ENCODE measurements around the gene TTC28. TPM values are rescaled to one million over a fixed set of nuclear protein-coding genes. Genes with fewer than 3 reads are reported as not detected.
"Not testable (repeated sequence)": the region's sequence is repeated elsewhere in the genome, so short reads cannot be mapped to it uniquely, and the experiment has no call there.

The TTC28 gene
- total RNA-seq, 1 donor from 2014 or later = 5.5 TPM

DNA sequence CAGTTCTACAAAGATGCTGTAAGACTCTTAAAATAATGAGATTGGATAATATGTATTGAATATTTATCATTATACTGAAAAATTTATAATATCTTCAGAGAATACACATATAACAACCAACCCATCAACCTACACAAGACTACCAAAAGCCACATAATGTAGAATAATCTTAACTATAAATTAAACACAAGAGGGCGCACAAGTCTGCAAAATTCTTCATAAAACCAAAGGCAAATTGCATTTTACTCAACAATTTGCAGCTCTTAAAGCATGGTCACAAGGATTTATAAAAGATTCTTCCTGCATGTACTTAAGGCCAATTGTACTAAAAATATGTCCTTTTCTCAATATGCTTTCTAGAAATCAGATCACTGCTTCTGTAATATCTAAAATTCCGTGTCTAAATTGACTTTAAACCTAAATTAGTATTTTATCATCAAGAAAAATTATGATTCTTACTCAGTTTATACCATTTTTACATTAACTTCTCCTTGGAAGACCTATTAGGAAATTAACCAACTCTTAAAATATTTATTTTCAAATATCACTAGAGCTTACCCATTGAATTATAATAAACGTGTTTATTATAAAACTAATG is 79.0 kb downstream of the TTC28 start:
- ATAC-seq = no peak

DNA sequence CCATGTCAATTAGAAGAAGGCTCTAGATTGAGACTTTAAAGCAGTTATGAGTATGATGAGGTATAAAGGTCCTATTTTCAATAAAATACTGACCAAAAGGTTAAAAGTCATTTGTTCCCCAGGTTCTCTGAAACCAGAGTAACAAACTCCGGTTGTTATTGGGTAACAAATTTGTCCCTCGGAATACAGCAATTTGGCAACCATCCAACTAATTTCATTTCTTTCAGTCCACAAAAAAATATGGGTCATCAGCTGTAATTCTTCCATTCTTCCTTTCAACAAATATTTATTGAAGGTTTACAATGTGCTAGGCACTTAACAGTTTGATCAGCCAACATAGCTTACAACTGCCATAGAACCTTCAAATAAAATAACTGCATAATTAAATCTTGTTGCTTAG is 79.9 kb downstream of the TTC28 start:
- no peak for ATAC-seq

DNA sequence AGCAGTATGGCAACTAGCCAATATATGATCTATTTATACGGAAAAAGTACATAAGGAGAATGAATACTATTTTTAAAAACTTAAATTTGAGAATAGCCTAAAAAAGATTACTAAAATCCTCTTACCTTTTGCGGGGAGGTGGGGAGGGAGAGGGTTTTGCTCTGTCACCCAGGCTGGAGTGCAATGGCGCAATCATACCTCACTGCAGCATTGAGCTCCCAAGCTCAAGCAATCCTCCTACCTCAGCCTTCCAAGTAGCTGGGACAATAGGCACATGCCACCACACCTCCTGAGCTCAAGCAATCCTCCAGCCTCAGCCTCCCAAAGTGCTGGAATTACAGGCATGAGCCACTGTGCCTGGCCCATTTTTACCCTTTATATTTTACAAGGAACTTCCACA is 82.0 kb downstream of the TTC28 start:
- no peak for ATAC-seq

DNA sequence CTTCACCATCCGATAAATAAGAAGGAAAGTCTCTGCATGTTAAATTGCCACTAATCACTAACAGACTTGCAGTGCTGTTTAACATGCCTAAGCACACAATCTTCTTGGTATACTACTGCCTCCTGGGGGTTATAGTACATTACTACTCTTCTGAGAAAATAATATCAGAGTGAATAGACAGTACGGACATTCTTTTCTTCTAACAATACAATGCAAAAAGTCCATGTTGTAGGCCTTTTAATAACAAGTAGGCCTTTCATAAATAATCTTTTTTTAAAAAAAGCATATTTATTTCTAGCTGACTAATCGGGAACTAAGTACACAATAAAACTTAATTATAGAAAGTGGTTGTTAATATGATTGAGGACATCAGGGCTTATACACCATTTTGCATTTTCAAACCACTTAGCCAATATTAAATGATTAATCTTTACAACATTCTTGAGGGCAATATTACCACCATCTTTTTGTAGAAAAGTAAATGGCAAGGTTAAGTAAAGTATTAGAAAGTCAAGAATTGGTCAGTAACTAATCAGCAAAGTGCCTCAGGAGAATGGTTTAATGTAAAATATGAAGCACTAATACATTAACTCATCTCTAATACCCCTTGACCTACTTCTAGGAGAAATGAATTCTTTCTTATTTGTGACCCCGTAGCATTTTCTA is 84.7 kb downstream of the TTC28 start:
- ATAC-seq = peak; percentile 87

DNA sequence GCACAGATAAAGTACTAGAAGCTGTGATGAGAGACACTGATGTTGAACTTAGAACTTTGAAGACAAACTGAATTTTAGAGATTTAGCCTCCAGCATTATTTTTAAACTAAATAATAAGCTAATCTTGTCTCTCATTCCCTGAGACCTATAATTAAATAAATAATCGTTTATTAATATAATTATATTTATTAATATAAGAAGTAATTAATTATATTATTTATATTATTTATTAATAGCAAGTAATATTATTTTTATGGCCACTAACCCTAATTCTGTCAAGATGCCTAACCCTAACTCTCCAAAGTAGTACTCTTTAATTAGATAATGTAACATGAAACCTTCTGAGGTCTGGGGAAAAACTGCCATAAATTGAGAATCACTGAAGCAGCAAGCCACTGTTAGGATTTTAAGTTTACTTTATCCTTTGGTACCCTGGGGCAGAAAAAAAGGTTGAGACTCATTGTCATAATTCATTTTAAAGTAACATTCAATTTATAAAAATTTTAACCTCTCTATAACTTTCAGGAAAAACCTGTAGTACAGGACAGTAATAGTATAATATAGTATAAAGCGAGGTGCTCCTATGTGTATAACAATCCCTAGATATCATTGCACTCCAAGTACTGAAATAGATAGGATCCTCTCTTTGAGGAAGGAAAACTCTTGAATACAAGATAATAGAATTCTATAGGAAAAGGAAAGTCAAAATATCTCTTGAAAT is 85.4 kb downstream of the TTC28 start:
- ATAC-seq = no peak

DNA sequence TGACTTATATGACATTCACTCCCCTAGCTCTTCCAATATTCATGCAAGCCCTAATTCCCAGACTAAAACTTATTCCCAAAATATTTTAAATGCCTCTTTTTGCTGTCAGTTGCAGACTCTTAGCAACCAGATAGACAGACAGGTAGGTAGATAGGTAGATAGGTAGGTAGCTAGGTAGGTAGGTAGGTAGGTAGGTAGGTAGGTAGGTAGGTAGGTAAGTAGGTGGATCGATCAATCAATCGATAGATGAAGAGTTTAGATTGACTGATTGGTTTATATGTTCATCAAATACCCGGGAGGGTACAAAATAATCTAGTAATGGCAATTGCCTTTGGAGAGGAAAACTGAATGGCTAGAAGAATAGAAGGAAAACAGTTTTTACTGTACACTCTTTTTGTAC is 86.3 kb downstream of the TTC28 start:
- ATAC-seq = no peak

DNA sequence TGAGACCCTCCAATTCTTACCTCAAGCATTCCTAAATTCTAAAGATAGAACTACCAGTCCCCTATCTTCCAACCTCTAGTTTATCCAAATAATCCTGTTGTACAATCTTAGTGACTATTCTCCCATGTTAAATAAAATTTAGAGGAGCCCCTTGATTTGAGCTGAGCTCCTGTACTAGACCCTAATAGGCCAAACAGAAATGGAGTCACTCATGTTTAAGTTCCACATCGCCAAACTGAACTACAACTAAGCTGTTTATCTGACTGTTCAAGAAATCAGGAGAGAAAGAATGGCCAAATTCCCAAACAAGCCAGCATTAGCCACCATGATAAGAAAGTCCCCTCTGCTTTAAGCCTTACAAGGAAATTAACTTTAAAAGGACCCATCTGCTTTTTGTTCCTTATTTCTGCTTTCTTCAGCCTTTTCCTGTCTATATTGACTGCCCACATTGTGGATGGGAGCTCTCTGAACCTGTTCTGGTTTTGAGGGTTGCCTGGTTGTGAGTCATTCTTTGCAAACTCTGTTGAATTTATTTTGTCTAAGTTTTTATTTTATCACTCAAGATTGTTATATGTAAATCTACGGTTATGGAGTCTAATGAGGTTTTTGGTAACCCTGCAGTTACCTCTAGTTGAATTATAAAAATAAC is 90.4 kb downstream of the TTC28 start:
- no peak for ATAC-seq

DNA sequence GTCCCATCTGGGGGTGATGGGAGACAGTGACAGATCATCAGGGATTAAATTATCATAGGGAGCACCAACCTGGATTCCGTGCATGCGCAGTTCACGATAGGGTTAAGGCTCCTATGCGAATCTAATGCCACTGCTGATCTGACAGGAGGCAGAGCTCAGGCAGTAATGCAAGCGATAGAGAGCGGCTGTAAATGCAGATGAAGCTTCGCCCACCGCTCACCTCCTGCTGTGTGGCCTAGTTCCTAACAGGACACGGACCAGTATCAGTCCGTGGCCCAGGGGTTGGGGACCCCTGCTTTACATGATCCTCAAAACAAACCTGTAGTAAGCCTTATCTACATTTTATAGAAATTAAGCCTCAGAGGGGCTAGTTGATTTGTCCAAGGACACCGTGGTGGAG is 94.3 kb downstream of the TTC28 start:
- no peak for ATAC-seq

DNA sequence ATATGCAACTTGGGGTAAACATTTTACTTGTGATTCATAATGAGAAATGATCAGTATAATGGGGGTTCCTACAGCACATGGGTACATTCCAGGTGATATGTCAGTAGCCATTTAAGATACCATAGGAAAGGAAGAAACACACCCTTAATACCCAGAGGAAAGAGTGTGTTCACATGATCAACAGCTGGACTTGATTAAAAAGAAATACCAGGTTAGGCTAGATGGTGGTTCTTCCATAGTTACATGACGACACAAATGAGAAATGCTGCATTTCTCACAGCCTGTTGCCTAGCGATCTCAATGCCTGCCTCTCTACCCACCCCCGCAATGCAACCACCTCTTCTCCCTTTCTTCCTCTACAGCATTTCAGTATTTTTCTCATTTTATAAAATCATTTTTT is 96.8 kb downstream of the TTC28 start:
- no peak for ATAC-seq

DNA sequence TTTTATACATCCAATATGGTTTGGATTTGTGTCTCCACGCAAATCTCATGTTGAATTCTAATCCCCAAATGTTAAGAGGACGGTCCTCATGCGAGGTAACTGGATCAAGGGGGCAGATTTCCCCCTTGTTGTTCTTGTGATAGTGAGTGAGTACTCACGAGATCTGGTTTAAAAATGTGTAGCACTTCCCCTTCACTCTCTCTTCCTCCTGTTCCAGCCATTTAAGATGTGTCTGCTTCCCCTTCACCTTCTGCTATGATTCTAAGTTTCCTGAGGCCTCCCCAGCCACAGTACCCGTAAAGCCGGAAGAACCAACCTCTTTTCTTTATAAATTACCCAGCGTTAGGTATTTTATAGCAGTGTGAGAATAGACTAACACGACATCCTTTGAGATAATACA is 98.6 kb downstream of the TTC28 start:
- ATAC-seq = no peak

DNA sequence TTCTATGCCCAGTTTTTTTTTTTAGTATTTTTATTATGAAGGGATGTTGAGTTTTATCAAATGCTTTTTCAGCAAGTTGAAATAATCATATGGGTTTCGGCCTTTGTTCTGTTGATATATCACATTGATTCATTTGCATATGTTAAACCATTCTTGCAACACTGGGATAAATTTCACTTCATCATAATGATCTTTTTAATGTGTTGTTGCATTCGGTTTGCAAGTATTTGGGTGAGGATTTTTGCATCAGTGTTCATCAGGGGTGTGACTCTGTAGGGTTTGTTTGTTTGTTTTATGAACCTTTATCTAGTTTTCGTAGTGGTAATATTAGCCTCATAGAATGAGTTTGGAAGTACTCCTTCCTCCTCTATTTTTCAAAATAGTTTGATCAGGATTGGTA is 103.5 kb downstream of the TTC28 start:
- no peak for ATAC-seq

DNA sequence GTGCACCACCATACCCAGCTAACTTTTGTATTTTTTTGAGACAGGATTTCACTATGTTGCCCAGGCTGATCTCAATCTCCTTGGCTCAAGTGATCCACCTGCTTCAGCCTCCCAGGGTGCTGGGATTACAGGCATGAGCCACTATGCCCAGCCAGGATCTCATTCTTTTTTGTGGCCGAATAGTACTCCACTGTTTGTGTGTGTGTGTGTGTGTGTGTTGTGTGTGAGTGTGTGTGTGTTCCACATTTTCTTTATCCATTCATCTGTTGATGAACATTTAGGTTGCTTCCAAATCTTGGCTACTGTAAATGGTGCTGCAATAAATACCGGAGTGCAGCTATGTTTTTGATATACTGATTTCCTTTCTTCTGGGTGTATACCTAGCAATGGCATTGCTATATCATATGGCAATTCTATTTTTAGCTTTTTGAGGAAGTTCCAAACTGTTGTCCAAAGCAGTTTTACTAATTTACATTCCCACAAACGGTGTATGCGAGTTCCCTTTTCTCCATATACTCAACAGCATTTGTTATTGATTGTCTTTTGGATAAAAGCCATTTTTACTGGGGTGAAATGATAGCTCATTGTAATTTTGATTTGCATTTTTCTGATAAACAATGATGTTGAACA is 105.4 kb downstream of the TTC28 start:
- ATAC-seq = no peak

DNA sequence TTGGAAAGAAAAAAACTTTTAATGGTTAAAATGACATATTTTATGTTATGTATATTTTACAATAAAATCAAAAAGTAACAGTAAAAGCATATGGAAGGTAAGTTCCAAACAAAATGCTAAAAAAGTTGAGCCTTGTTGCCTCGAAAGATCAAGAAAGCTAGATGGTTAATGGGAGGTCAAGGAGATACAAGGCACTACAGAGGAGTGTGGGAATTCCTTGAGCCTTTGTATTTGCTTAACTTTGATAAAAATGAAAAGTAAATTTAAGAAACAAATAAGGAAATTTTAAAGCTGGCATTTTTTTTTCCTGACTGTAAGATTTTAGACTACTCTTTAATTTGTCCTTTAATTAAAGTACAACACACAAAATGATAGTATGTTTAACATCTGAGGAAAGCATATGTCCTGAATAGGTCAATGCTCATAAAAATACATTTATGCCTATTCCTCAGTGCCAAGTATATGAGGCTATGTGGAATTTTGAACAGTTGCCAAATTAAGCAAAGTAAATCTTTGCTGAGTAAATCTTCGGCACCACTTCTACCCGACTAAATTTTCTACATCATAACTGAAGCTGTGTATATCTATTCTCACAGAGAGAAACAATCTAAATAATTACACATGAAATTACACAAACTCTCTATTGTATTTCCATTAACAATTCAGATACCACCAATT is 108.8 kb downstream of the TTC28 start:
- ATAC-seq = no peak

DNA sequence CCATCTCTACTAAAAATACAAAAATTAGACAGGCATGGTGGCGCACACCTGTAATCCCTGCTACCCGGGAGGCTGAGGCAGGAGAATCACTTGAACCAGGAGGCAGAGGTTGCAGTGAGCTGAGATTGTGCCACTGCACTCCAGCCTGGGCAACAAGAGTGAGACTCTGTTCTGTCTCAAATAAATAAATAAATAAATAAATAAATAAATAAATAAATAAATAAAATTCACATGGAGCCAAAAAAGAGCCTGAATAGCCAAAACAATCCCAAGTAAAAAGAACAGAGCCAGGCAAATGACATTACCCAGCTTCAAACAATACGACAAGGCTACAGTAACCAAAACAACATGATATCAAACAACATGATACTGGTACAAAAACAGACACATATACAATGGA is 110.7 kb downstream of the TTC28 start:
- not testable (repeated sequence) for ATAC-seq

DNA sequence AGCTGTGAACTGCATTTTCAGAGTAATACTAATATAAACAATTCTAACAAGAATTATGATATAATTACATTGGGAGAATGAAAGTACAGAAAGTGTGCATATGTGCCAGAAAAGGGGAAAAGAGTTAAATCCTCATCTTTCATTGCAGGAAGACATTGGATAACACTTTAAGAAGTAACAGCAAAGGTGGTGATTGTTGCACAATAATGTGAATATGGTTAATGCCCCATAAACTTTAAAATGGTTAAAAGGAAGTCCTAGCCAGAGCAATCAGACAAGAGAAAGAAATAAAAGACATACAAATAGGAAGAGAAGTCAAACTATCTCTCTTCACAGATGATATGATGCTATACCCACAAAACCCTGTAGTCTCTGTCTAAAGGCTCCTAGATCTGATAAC is 111.5 kb downstream of the TTC28 start:
- ATAC-seq = no peak

DNA sequence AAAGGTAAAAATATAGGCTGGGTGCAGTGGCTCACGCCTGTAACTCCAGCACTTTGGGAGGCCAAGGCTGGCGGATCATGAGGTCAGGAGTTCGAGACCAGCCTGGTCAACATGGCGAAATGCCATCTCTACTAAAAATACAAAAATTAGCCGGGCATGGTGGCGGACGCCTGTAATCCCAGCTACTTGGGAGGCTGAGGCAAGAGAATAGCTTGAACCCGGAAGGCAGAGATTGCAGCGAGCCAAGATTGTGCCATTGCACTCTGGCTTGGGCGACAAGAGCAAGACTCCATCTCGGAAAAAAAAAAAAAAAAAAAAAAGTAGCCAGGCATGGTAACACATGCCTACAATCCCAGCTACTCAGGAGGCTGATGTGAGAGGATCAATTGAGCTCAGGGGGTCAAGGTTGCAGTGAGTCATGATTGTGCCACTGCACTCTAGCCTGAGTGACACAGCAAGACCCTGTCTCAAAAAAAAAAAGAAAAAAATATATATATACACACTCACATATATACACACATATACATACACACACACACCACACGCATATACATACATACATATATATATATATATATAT is 112.6 kb downstream of the TTC28 start:
- ATAC-seq = not testable (repeated sequence)

DNA sequence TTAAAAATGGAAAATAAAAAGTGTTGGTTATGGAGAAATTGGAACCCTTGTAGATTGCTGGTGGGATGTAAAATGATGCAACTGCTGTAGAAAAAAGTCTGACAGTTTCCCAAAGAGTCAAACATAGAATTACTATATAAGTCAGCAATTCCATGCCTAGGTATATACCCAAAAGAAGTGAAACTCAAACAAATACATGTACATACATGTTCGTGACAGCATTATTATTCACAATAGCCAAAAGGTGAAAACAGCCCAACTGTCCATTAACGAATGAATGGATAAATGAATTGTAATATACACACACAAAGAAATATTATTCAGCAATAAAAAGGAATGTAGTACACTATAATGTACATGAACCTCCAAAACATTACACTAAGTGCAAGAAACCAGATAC is 116.0 kb downstream of the TTC28 start:
- no peak for ATAC-seq

DNA sequence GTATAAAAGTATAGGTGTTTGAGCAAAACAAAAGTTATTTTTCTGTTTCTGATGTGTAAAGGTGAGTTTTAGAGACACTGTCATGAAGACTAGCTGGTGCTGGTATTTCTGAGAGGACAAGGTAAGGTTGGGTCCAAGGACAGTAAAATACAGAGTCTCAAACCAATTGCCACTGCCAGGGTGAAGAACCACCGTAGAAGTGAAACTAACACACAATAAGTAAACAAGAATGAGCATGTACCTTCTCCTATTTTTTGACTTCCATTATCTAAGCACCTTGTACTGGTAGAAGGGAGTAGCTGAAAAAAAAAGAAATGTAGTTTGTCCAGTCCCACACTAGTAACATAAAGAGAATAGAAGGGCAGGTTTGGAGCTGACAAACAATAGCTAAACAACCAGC is 117.3 kb downstream of the TTC28 start:
- peak; percentile 26 for ATAC-seq

DNA sequence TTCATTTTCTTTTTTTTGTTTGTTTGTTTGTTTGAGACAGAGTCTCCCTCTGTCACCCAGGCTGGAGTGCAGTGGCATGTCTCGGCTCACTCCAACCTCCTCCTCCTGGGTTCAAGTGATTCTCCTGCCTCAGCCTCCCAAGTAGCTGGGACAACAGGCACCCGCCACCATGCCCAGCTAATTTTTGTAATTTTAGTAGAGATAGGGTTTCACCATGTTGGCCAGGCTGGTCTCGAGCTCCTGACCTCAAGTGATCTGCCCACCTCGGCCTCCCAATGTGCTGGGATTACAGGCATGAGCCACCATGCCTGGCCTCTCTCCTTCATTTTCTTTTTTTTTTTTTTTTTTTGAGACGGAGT is 118.9 kb downstream of the TTC28 start:
- ATAC-seq = not testable (repeated sequence)

DNA sequence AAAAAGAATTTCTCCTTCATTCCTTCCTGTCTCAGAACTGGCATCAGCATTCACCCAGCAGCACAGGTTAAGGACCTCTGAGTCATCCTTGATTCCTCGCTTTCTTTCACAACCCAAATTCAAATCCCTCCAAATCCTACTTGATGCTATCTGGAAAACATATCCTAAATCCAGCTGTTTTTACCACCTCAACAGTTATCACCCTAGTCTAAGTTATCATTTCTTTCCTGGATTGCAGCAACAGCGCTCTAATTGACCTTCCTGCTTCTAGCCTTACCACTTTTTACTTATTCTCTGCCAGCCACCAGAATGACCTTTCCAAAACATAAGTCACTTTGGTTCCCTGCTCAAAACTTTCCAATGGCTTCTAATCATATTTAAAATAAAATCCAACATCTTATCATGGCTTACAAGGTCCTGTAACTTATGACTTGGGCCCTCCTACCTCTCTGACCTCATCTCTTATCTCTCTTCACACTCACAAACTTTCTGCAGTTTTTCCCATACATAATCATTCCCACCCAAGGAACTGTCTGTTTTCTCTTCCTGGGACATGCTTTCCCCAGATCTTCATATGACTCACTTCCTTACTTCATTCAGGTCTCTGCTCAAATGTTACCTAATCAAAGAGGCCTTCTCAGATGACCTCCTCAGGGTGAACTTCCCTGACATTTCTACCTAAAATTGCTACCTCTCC is 119.4 kb downstream of the TTC28 start:
- peak; percentile 42 for ATAC-seq

DNA sequence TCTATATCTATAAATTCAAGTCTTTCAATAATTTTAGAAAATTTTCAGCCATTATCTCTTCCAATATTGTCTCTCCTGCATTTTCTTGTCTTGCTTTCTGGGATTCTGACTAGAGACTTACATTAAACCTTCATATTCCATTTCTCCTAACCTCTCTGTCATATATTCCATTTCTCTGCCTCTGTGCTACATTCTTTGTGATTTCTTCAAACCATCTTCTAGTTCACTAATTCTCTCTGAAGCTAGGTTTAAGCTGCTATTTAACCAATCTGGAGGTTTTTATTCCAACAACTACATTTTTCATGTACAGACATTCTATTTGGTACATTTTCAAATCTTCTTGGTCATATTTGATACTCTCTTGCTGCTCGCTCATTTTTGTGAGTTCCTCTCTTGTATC is 122.5 kb downstream of the TTC28 start:
- ATAC-seq = no peak
